Tibial artery (tissue), 4 donors: ENCODE results near the gene MYO9A.

Experiments
- DNase-seq, 2 donors: peaks; one replicate each; pipeline ENCODE4 v3.0.0-alpha.2; 2019
- H3K27ac ChIP-seq, 2 donors: fragments of 200-600 bp; sonication (generic) in 1 of 2; 1 replicate in 1 of 2; 2 replicates in 1 of 2; pipeline ENCODE4 v1.5.1; 2018 to 2019; ENCODE audit warnings: mild to moderate bottlenecking in 1 of 2
- H3K27me3 ChIP-seq, 2 donors: fragments of 200-600 bp; sonication (generic) in 1 of 2; one replicate each; pipeline versions ENCODE4 v1.5.1 to v1.6.0; 2016 to 2019
- H3K36me3 ChIP-seq, 3 donors: fragments of 200-600 bp; sonication (generic) in 2 of 3; one replicate each; pipeline ENCODE4 v1.5.1; 2016 to 2019; ENCODE audit warnings: mild to moderate bottlenecking in 2 of 3
- H3K4me1 ChIP-seq, 4 donors: fragments of 200-600 bp; sonication (generic) in 2 of 4; 1 replicate in 3 of 4; 2 replicates in 1 of 4; pipeline ENCODE4 v1.5.1; 2016 to 2019
- H3K4me3 ChIP-seq, 2 donors: fragments of 200-600 bp; sonication (generic) in 1 of 2; 1 replicate in 1 of 2; 2 replicates in 1 of 2; pipeline ENCODE4 v1.5.1; 2018 to 2019; ENCODE audit warnings: mild to moderate bottlenecking in 2 of 2
- H3K9me3 ChIP-seq, 3 donors: fragments of 200-600 bp; sonication (generic) in 1 of 3; one replicate each; pipeline ENCODE4 v1.5.1; 2016 to 2019
- intact Hi-C: fragments of 100-400 bp; cut with DNase I; formaldehyde crosslinking; loops from one replicate; pipeline ENCODE4 v1.15.0; 2023; ENCODE audit warnings: low total_unique reads
- TF ChIP-seq, protein P1 (sequence below), 2 experiments: fragments of 200-600 bp in 1 of 2; fragments of 450-650 bp in 1 of 2; IDR thresholded peaks; one replicate each; pipeline ENCODE4 v1.5.1; 2017 to 2019; ENCODE audit warnings: antibody characterized with exemption in 2 of 2, mild to moderate bottlenecking in 1 of 2, moderate library complexity in 1 of 2

Gene MYO9A

DNA sequence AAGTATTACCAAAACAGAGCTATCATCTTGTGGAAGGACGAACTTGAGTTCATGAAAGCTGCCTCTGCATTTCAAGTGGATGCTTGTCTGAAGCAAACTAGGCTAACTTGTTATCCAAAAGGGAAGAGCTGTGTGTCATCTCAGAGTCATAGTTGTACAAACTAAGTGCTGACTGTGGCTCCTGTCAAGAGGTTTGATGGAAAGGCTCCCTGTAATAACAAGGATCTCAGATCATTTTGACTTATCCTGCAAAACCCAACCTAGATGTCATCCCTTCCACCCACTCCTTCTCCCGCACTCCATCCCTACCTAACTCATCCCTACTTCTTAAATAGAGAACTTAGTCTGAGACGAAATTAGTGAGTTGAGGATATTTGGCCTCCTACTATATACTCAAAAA, 196.8 kb downstream of the MYO9A start:
- no peak for DNase-seq
- H3K27ac ChIP-seq: no peak overlapping the region
- peaks cover 0 to 8% (median 2%) of the 10 kb centered on the region in 3 donors for H3K36me3 ChIP-seq

DNA sequence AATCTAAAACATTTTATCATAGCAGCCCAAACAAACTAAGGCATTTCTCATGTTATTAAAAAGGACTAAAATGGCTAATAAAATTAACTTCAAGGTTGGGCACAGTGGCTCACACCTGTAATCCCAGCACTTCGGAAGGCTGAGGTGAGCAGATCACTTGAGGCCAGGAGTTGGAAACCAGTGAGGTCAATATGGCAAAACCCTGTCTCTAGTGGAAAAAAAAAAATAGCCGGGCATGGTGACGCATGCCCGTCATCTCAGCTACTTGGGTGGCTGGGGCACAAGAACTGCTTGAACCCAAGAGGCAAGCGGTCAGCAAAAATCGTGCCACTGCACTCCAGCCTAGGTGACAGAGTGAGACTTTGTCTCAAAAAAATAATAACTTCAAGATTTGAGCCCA, 197.4 kb downstream of the MYO9A start:
- Histone ChIP-seq H3K27me3 (no peaks in the 10 kb centered on the region), H3K36me3 (peaks cover 4 to 8% (median 7%) of the 10 kb centered on the region in 3 donors), H3K4me1 (no peaks in the 10 kb centered on the region), H3K27ac (no peak overlapping the region), H3K4me3 (no peak overlapping the region), H3K9me3 (no peaks in the 10 kb centered on the region)
- TF ChIP-seq, protein P1, sequence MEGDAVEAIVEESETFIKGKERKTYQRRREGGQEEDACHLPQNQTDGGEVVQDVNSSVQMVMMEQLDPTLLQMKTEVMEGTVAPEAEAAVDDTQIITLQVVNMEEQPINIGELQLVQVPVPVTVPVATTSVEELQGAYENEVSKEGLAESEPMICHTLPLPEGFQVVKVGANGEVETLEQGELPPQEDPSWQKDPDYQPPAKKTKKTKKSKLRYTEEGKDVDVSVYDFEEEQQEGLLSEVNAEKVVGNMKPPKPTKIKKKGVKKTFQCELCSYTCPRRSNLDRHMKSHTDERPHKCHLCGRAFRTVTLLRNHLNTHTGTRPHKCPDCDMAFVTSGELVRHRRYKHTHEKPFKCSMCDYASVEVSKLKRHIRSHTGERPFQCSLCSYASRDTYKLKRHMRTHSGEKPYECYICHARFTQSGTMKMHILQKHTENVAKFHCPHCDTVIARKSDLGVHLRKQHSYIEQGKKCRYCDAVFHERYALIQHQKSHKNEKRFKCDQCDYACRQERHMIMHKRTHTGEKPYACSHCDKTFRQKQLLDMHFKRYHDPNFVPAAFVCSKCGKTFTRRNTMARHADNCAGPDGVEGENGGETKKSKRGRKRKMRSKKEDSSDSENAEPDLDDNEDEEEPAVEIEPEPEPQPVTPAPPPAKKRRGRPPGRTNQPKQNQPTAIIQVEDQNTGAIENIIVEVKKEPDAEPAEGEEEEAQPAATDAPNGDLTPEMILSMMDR (IDR thresholded peaks at IDR 0.05): no peak
- intact Hi-C loops: no loop called here
- no peak for DNase-seq

More for the DNA sequence above, 196.8 kb downstream of the MYO9A start:
- no peaks in the 10 kb centered on the region for H3K4me1 ChIP-seq
- H3K27me3 ChIP-seq: no peaks in the 10 kb centered on the region
- no peaks in the 10 kb centered on the region for H3K9me3 ChIP-seq
- TF ChIP-seq, protein P1 (IDR thresholded peaks at IDR 0.05): no peak
- intact Hi-C loops: no loop called here
- no peak overlapping the region for H3K4me3 ChIP-seq

DNA sequence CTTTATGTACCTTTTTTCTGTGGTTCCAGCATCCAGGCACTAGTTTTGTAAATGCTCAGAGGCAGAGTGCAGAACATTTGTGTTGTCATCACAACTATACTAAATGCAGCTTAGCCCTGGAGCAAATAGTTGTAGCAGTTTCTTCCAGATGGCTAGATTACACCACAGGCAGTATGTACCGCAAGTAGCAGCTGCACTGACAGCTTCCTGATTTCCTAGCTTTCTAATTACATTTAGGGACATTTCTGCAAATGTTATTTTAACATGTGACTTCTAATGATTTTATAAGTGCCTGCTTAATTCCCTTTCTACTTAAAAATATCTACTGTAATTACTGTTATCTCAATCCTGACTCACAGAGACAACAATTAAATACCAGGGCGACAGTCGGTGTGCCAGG, 201.1 kb downstream of the MYO9A start:
- no peak for DNase-seq
- TF ChIP-seq, protein P1 (IDR thresholded peaks at IDR 0.05): no peak
- intact Hi-C loops: no loop called here
- H3K27me3 ChIP-seq: no peaks in the 10 kb centered on the region
- H3K36me3 ChIP-seq: peaks cover 23 to 34% (median 26%) of the 10 kb centered on the region in 3 donors
- no peaks in the 10 kb centered on the region for H3K9me3 ChIP-seq
- H3K27ac ChIP-seq: no peak overlapping the region
- H3K4me3 ChIP-seq: no peak overlapping the region
- H3K4me1 ChIP-seq: no peaks in the 10 kb centered on the region

DNA sequence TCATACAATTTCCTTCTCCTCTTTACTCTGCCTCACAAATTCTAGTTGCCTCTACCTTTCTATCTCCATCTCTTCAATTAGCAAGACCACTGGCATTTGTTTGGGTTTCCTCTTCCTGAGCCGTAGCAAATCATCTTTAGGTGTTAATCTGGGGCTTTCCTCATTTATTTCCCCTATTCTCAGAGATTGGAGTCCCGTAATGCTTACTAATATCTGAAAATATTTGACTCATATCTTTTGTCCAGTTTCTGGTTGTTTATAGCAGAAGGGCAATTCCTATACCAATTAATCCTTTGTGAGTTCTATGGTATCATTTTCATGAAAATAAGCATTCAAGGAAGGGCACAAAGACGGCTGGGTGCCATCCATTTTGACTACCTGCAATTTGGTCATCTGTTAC, 203.9 kb downstream of the MYO9A start:
- TF ChIP-seq, protein P1 (IDR thresholded peaks at IDR 0.05): no peak
- H3K27me3 ChIP-seq: no peaks in the 10 kb centered on the region
- no peaks in the 10 kb centered on the region for H3K4me1 ChIP-seq
- no peak for DNase-seq
- intact Hi-C loops: no loop called here
- H3K27ac ChIP-seq: no peak overlapping the region
- H3K4me3 ChIP-seq: no peak overlapping the region
- H3K36me3 ChIP-seq: peaks cover 23 to 39% (median 37%) of the 10 kb centered on the region in 3 donors
- H3K9me3 ChIP-seq: no peaks in the 10 kb centered on the region

DNA sequence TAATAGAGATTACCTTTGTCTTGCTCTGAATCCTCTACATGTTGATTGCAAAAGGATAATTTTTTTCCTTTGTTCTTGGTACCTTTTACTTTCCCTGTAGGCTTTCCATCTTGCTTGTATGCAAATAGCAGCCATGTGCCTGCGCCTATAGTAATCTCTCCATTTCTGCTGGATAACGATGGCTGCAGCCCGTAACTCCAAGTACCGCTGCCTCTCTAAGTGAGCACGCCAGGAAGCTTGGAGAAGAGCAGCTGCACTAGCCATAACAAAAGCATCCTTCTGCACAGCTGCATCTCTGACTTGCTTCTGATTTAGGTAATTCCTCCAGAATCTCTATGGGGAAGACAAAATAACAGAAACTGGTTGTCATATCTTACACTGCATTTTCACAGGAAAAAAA, 218.3 kb downstream of the MYO9A start:
- TF ChIP-seq, protein P1 (IDR thresholded peaks at IDR 0.05): no peak
- no peaks in the 10 kb centered on the region for H3K9me3 ChIP-seq
- intact Hi-C loops: no loop called here
- H3K36me3 ChIP-seq: peaks cover 35 to 76% (median 60%) of the 10 kb centered on the region in 3 donors
- no peaks in the 10 kb centered on the region for H3K27me3 ChIP-seq
- no peaks in the 10 kb centered on the region for H3K4me1 ChIP-seq
- no peak for DNase-seq
- no peak overlapping the region for H3K4me3 ChIP-seq
- H3K27ac ChIP-seq: no peak overlapping the region

DNA sequence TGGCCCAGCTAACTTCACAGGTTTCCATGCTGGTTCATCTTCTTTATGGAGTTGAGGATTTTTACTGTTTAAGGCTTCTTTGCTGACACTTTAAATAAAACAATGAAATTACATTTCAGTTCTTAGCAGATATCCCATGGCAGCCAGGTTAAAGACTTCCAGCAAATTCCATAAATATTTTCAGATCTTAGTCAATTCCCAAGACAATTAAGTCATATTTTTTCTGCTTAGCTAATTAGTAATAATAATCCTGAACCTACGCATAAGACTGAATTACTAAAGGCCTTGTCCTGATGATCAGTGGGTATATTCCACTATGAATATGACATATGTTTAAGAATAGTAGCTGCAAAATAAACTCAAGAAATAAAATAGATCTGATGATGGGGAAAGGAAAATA, 224.3 kb downstream of the MYO9A start:
- intact Hi-C loops: no loop called here
- Histone ChIP-seq H3K36me3 (peaks cover 14 to 39% (median 35%) of the 10 kb centered on the region in 3 donors), H3K9me3 (no peaks in the 10 kb centered on the region), H3K4me3 (no peak overlapping the region), H3K4me1 (no peaks in the 10 kb centered on the region), H3K27me3 (no peaks in the 10 kb centered on the region), H3K27ac (no peak overlapping the region)
- no peak for DNase-seq
- TF ChIP-seq, protein P1 (IDR thresholded peaks at IDR 0.05): no peak
